Measurements from ENCODE around the gene RIPOR2.

DNA sequence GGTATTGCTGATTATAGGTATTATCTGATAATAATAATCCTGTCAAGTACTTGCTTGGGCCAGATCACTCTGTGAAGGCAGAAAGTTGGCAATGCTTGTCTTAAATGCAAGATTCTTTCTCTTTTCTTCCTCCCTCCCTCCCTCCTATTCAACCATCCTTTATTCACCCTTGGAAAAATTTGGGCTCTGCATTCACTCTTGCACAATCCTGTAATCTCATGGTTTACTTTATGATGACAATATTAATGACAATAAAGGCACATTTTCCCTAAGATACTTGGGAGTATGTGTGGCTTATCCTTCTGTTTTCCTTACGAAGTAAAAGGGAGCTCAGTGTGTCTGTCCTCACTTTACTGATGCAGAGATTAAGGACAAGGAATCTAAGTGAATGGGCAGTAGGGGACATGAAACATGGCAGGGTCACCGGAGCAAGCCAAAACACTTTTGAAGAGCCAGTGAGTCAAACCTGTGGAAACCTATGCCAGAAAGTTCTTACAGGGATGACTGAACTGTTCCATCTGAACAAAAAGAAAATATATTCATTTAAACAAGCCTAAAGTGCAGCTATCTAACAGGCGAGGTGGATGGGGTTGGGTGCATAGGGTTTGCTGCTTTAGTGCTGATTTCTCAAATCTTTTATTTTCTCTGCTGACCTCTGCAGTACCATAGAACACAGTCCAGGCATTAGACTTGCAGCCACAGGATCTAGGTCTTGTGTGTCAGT is 14.6 kb upstream of the RIPOR2 start:
- TF ChIP-seq, protein P1, sequence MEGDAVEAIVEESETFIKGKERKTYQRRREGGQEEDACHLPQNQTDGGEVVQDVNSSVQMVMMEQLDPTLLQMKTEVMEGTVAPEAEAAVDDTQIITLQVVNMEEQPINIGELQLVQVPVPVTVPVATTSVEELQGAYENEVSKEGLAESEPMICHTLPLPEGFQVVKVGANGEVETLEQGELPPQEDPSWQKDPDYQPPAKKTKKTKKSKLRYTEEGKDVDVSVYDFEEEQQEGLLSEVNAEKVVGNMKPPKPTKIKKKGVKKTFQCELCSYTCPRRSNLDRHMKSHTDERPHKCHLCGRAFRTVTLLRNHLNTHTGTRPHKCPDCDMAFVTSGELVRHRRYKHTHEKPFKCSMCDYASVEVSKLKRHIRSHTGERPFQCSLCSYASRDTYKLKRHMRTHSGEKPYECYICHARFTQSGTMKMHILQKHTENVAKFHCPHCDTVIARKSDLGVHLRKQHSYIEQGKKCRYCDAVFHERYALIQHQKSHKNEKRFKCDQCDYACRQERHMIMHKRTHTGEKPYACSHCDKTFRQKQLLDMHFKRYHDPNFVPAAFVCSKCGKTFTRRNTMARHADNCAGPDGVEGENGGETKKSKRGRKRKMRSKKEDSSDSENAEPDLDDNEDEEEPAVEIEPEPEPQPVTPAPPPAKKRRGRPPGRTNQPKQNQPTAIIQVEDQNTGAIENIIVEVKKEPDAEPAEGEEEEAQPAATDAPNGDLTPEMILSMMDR (IDR thresholded peaks at IDR 0.05): no peak
- no peak for TF ChIP-seq POLR2A (IDR thresholded peaks at IDR 0.05)

Data from Peyer's patch (tissue), 4 donors.